CD4-positive, alpha-beta T cell treated with Interferon alpha-2 for 1 hour (primary cell): ENCODE results near the gene EPN2.

Source experiments
- DNase-seq, 2 donors: peaks; one replicate each; pipeline ENCODE4 v3.0.0-alpha.2; 2020 to 2022

EPN2 gene

DNA sequence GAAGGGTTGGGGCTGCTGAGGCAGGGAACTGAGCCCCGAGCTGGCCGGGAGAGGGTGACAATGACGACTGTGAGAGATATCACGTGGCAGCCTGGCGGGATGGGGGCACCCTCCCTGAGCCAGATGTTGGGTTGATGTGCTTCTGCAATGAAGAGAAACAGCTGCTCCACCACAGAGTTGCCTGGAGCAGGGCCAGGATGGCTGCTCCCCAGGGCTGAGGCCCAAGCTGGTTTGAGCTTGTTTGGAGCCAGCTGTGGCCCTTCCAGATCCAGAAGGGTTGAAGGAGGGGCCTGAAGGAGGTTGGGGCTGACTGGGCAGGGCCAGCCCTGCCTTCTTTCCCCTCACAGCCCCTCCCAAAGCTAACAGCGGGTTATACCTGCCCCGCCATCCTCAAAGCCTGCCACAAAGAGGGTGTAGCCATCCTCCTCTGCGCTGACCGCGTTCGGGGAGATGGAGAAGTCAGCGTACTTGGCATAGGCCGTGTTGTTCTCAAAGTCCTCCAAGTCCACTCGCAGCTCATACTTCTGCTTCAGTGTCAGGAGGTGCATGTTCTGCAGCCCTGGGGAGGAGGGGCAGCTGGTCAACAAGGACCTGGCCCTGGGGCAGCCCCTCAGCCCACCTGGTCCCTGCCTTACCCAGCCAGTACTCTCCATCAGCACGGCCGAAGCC is 147.7 kb downstream of the EPN2 start:
- DNase-seq: no peak

DNA sequence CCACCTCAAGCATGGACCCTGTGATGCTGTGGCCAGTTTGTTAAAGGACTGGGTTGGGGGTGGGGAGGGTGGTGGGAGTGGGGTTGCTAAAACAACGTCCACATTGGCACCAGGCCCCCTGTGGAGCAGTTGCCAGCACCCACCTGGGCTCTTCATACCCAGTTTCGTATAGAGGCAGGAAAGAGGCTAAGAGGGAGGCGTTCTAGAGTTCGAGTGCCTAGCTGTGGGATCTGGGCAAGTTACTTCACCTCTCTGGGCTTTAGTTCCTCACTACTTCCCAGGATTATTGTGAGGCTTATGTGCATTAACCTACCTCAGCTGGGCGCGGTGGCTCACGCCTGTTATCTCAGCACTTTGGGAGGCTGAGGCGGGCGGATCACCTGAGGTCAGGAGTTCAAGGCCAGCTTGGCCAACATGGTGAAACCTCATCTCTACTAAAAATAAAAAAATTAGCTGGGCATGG is 148.4 kb downstream of the EPN2 start:
- no peak for DNase-seq
